SK-N-SH (cell line): Measurements from ENCODE around the gene IKZF2. TPM values are rescaled to one million over a fixed set of nuclear protein-coding genes. Genes with fewer than 3 reads are reported as not detected.

ENCODE experiments used
- CTCF ChIA-PET: fragments of 300-600, 350-600 bp; formaldehyde crosslinking; extraction: SDS; loops from one replicate; lab custom pipeline; 2021; lab: Yijun Ruan, JAX
- POLR2A ChIA-PET: fragments of 350-600 bp; sonication (Branson Sonifier 250); formaldehyde crosslinking; extraction: SDS; loops from one replicate; lab custom pipeline; 2020; ENCODE audit warnings: antibody characterized with exemption, inconsistent platforms; lab: Yijun Ruan, JAX
- DNase-seq: peaks from one replicate; pipeline ENCODE4 v3.0.0; 2012
- H2AFZ ChIP-seq: fragments of 200-600 bp; sonication (generic); 2 replicates; pipeline ENCODE4 v1.8.1; 2016; ENCODE audit warnings: antibody characterized with exemption, mild to moderate bottlenecking, low read depth
- H3F3A ChIP-seq: fragments of 200-600 bp; sonication (generic); replicated peaks from 2 replicates; pipeline ENCODE3; 2016; ENCODE audit warnings: antibody characterized with exemption, mild to moderate bottlenecking; ENCODE audit not compliant: insufficient read depth
- H3K27ac ChIP-seq, 2 experiments: fragments of 200-500 bp in 1 of 2; fragments of 200-600 bp in 1 of 2; sonication (Bioruptor generic) in 1 of 2; sonication (generic), shearing (Covaris generic) in 1 of 2; 2 replicates each; pipeline versions ENCODE4 v1.5.1 to v1.6.1; 2014 to 2016; ENCODE audit warnings: low read depth in 2 of 2, inconsistent platforms in 1 of 2, low read length in 1 of 2, mild to moderate bottlenecking in 1 of 2, mixed read lengths in 1 of 2
- H3K27me3 ChIP-seq: fragments of 200-600 bp; sonication (generic), shearing (Covaris generic); 2 replicates; pipeline ENCODE4 v1.6.1; 2016; ENCODE audit warnings: mixed run types; ENCODE audit not compliant: insufficient read depth
- H3K36me3 ChIP-seq, 2 experiments: fragments of 200-500 bp in 1 of 2; fragments of 200-600 bp in 1 of 2; sonication (Bioruptor generic) in 1 of 2; sonication (generic) in 1 of 2; replicated peaks in 1 of 2; 2 replicates each; pipeline versions ENCODE3 to v1.5.1; 2014 to 2016; ENCODE audit warnings: low read length in 1 of 2, mild to moderate bottlenecking in 1 of 2; ENCODE audit not compliant: insufficient read depth in 2 of 2, control insufficient read depth in 1 of 2
- H3K4me1 ChIP-seq, 2 experiments: fragments of 200-500 bp in 1 of 2; fragments of 200-600 bp in 1 of 2; sonication (Bioruptor generic) in 1 of 2; sonication (generic), shearing (Covaris generic) in 1 of 2; 2 replicates each; pipeline versions ENCODE4 v1.5.1 to v1.6.1; 2014 to 2016; ENCODE audit warnings: low read depth in 1 of 2, low read length in 1 of 2, mixed run types in 1 of 2; ENCODE audit not compliant: insufficient read depth in 2 of 2, control insufficient read depth in 1 of 2
- H3K4me2 ChIP-seq: fragments of 200-600 bp; sonication (generic), shearing (Covaris generic); 2 replicates; pipeline ENCODE4 v1.6.1; 2017; ENCODE audit warnings: mixed run types
- H3K4me3 ChIP-seq, 2 experiments: fragments of 200-500 bp in 1 of 2; fragments of 200-600 bp in 1 of 2; sonication (Bioruptor generic) in 1 of 2; sonication (generic), shearing (Covaris generic) in 1 of 2; 2 replicates each; pipeline versions ENCODE4 v1.5.1 to v1.8.1; 2014 to 2016; ENCODE audit warnings: low read depth in 2 of 2, inconsistent platforms in 1 of 2, low read length in 1 of 2, mild to moderate bottlenecking in 1 of 2, mixed read lengths in 1 of 2, moderate library complexity in 1 of 2
- H3K79me2 ChIP-seq: fragments of 200-600 bp; sonication (generic); 2 replicates; pipeline ENCODE4 v1.8.1; 2017; ENCODE audit warnings: mild to moderate bottlenecking; ENCODE audit not compliant: insufficient read depth
- H3K9ac ChIP-seq: fragments of 200-600 bp; sonication (generic); 2 replicates; pipeline ENCODE4 v1.6.1; 2017; ENCODE audit warnings: mixed run types
- H3K9me2 ChIP-seq: fragments of 200-600 bp; sonication (generic); 2 replicates; pipeline ENCODE4 v1.6.1; 2017; ENCODE audit warnings: mixed run types
- H3K9me3 ChIP-seq: fragments of 200-600 bp; sonication (generic); 2 replicates; pipeline ENCODE4 v1.6.1; 2017; ENCODE audit warnings: mixed run types, mild to moderate bottlenecking, moderate library complexity
- H4K20me1 ChIP-seq: fragments of 200-600 bp; sonication (generic); 2 replicates; pipeline ENCODE4 v1.6.1; 2017; ENCODE audit warnings: mild to moderate bottlenecking, mixed run types; ENCODE audit not compliant: insufficient read depth
- FOXJ3 ChIP-seq: sonication (generic); formaldehyde crosslinking; IDR thresholded peaks from 2 replicates; pipeline ENCODE4 v1.5.1; 2020; ENCODE audit warnings: mild to moderate bottlenecking, missing genetic modification reagents
- GABPA ChIP-seq: IDR thresholded peaks from 2 replicates; pipeline ENCODE4 v1.4.0; 2012; ENCODE audit warnings: low read depth, mild to moderate bottlenecking
- JUND ChIP-seq: IDR thresholded peaks from 2 replicates; pipeline ENCODE4 v1.4.0; 2012
- MXI1 ChIP-seq: IDR thresholded peaks from 2 replicates; pipeline ENCODE4 v1.6.1; 2012; ENCODE audit warnings: mild to moderate bottlenecking, low read depth, low read length, improper control_type of control experiment
- NFIC ChIP-seq: IDR thresholded peaks from 2 replicates; pipeline ENCODE4 v1.4.0; 2012; ENCODE audit warnings: borderline replicate concordance
- POLR2AphosphoS5 ChIP-seq: IDR thresholded peaks from 2 replicates; pipeline ENCODE4 v1.6.1; 2012; ENCODE audit warnings: low read depth, low read length
- RAD21 ChIP-seq: IDR thresholded peaks from 2 replicates; pipeline ENCODE4 v1.6.1; 2012; ENCODE audit warnings: mild to moderate bottlenecking, low read length
- RCOR1 ChIP-seq: fragments of 150-350 bp; IDR thresholded peaks from 2 replicates; pipeline ENCODE4 v1.6.1; 2017; ENCODE audit warnings: antibody characterized with exemption, low read length
- SIN3A ChIP-seq: IDR thresholded peaks from 2 replicates; pipeline ENCODE4 v1.6.1; 2012; ENCODE audit warnings: low read depth, mild to moderate bottlenecking, low read length, moderate library complexity, borderline replicate concordance
- TAF1 ChIP-seq: IDR thresholded peaks from 2 replicates; pipeline ENCODE4 v1.6.1; 2012; ENCODE audit warnings: low read depth, mild to moderate bottlenecking, low read length, moderate library complexity, borderline replicate concordance
- TCF12 ChIP-seq: IDR thresholded peaks from 2 replicates; pipeline ENCODE4 v1.4.0; 2012
- TEAD4 ChIP-seq: IDR thresholded peaks from 2 replicates; pipeline ENCODE4 v1.4.0; 2012; ENCODE audit warnings: mild to moderate bottlenecking, borderline replicate concordance; ENCODE audit not compliant: insufficient read depth
- YY1 ChIP-seq: IDR thresholded peaks from 2 replicates; pipeline ENCODE4 v1.4.0; 2012; ENCODE audit warnings: low read depth, mild to moderate bottlenecking
- WGBS: methylation state at CpG from one replicate; pipeline ENCODE4 v1.1.6; 2017; ENCODE audit warnings: low lambda C conversion rate; 5-methylcytosine and 5-hydroxymethylcytosine counted together
- polyA plus RNA-seq, 3 experiments: library from polyadenylated mRNA; depleted of rRNA; stranded (reverse); fragments of >200 nt; gene quantifications; 2 replicates each; pipeline ENCODE4 v1.2.3, GENCODE V29; 2012
- TF ChIP-seq, protein P1 (sequence below): fragments of 150-350 bp; IDR thresholded peaks from 2 replicates; pipeline ENCODE4 v1.6.1; 2017; ENCODE audit warnings: antibody characterized with exemption, low read length, low read depth, borderline replicate concordance
- TF ChIP-seq, protein P2 (sequence below): IDR thresholded peaks from 2 replicates; pipeline ENCODE4 v1.6.1; 2012; ENCODE audit warnings: mild to moderate bottlenecking, low read depth, low read length, moderate library complexity
- TF ChIP-seq, protein P3 (sequence below): IDR thresholded peaks from 2 replicates; pipeline ENCODE4; 2012
- TF ChIP-seq, protein P4 (sequence below): IDR thresholded peaks from 2 replicates; pipeline ENCODE4 v1.4.0; 2012; ENCODE audit warnings: low read depth
- TF ChIP-seq, protein P5 (sequence below): fragments of 150-350 bp; IDR thresholded peaks from 2 replicates; pipeline ENCODE4 v1.6.1; 2016; ENCODE audit warnings: mild to moderate bottlenecking, low read depth, low read length
- TF ChIP-seq, protein P6 (sequence below): fragments of 200-600 bp; sonication (generic); IDR thresholded peaks from 2 replicates; pipeline ENCODE4 v1.6.1; 2017; ENCODE audit warnings: antibody characterized with exemption, mild to moderate bottlenecking, moderate library complexity

The IKZF2 gene
- polyA plus RNA-seq, 1 of the 3 experiments (the other 2 are of a cell fraction), result 1.3 TPM

DNA sequence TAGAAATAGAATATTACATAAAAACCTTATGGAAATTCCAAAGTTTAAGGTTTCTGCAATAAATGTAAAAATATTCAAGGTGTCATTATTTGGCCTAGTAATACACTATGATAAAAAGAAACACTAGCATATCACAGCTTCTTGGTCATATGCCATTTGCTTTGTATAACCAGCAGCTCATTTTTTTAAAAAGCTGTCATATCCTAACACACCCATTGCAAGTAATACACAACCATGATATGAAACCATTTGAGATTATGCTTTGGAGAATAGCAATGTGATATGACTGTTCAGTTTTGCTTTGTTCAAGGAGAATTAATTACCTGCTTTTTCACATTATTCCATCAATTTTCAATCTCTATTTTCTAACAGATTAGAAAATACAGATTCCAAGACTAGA is 149.0 kb downstream of the IKZF2 start (continued):
- TF ChIP-seq, protein P1, sequence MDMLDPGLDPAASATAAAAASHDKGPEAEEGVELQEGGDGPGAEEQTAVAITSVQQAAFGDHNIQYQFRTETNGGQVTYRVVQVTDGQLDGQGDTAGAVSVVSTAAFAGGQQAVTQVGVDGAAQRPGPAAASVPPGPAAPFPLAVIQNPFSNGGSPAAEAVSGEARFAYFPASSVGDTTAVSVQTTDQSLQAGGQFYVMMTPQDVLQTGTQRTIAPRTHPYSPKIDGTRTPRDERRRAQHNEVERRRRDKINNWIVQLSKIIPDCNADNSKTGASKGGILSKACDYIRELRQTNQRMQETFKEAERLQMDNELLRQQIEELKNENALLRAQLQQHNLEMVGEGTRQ, result no peak
- TF ChIP-seq TEAD4 (no peak), TCF12 (no peak), GABPA (no peak), RCOR1 (no peak), FOXJ3 (no peak)
- TF ChIP-seq, protein P2, sequence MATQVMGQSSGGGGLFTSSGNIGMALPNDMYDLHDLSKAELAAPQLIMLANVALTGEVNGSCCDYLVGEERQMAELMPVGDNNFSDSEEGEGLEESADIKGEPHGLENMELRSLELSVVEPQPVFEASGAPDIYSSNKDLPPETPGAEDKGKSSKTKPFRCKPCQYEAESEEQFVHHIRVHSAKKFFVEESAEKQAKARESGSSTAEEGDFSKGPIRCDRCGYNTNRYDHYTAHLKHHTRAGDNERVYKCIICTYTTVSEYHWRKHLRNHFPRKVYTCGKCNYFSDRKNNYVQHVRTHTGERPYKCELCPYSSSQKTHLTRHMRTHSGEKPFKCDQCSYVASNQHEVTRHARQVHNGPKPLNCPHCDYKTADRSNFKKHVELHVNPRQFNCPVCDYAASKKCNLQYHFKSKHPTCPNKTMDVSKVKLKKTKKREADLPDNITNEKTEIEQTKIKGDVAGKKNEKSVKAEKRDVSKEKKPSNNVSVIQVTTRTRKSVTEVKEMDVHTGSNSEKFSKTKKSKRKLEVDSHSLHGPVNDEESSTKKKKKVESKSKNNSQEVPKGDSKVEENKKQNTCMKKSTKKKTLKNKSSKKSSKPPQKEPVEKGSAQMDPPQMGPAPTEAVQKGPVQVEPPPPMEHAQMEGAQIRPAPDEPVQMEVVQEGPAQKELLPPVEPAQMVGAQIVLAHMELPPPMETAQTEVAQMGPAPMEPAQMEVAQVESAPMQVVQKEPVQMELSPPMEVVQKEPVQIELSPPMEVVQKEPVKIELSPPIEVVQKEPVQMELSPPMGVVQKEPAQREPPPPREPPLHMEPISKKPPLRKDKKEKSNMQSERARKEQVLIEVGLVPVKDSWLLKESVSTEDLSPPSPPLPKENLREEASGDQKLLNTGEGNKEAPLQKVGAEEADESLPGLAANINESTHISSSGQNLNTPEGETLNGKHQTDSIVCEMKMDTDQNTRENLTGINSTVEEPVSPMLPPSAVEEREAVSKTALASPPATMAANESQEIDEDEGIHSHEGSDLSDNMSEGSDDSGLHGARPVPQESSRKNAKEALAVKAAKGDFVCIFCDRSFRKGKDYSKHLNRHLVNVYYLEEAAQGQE, result no peak
- TF ChIP-seq, protein P3, sequence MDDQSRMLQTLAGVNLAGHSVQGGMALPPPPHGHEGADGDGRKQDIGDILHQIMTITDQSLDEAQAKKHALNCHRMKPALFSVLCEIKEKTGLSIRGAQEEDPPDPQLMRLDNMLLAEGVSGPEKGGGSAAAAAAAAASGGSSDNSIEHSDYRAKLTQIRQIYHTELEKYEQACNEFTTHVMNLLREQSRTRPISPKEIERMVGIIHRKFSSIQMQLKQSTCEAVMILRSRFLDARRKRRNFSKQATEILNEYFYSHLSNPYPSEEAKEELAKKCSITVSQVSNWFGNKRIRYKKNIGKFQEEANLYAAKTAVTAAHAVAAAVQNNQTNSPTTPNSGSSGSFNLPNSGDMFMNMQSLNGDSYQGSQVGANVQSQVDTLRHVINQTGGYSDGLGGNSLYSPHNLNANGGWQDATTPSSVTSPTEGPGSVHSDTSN, result no peak
- TF ChIP-seq, all 33 proteins: peak for 0

DNA sequence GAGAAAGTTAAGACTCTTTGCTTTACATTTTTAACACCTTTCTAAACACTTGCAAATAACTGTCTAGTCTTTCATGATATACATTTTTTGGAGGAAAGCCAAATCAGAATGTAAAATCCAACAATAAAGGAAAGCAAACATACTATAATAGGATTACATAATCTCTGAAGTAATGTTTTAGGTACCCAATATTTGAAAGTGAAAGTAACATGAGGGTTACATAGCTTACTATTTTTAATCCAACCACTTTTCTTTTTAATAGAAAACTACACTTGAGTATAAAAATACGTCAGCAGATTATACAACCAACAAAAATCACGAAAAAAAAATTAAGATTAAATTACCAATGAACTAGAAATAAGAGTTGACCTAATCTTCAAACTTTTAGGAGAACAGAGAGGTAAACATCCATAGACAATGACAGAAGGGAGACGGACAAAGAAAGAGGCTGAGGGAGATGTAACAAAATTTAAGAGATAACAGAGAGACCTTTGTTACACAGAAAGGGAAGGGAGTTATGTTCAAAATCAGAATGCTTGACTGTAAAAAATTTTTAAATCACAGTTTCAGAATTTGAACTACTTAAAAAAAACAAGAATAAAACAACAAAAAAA is 150.0 kb downstream of the IKZF2 start:
- CTCF ChIA-PET, result interaction anchor here (0.9 kb wide), 1 partner anchor 224 kb away, joined by 3 read pairs; no protein-coding TSS in a partner anchor
- Histone ChIP-seq H3K9ac (peak overlapping the region; percentile 7; the same call in 1 of the 2 replicates), H3K4me3 (no peak overlapping the region; a peak in 1 of 4 replicates), H3K36me3 (no peaks in the 10 kb centered on the region), H4K20me1 (no peaks in the 10 kb centered on the region), H3K4me2 (peak overlapping the region; percentile 11; the same call in 1 of the 2 replicates), H3F3A (no peaks in the 10 kb centered on the region), H3K27ac (no peak overlapping the region), H3K27me3 (no peaks in the 10 kb centered on the region), H3K4me1 (no peaks in the 10 kb centered on the region; a peak in 2 of 4 replicates), H3K9me3 (no peaks in the 10 kb centered on the region), H3K9me2 (no peaks in the 10 kb centered on the region), H2AFZ (no peak overlapping the region), H3K79me2 (no peaks in the 10 kb centered on the region)
- POLR2A ChIA-PET, result no interaction called here
- 52% methylated on average over 3 of the region's 3 CpGs for WGBS
- TF ChIP-seq RAD21 (no peak), FOXJ3 (no peak), POLR2AphosphoS5 (no peak), RCOR1 (no peak), TEAD4 (no peak), SIN3A (no peak), YY1 (no peak), MXI1 (no peak), NFIC (no peak), TAF1 (no peak), JUND (no peak)
- TF ChIP-seq, protein P4, sequence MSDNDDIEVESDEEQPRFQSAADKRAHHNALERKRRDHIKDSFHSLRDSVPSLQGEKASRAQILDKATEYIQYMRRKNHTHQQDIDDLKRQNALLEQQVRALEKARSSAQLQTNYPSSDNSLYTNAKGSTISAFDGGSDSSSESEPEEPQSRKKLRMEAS, result no peak
- TF ChIP-seq, protein P5, sequence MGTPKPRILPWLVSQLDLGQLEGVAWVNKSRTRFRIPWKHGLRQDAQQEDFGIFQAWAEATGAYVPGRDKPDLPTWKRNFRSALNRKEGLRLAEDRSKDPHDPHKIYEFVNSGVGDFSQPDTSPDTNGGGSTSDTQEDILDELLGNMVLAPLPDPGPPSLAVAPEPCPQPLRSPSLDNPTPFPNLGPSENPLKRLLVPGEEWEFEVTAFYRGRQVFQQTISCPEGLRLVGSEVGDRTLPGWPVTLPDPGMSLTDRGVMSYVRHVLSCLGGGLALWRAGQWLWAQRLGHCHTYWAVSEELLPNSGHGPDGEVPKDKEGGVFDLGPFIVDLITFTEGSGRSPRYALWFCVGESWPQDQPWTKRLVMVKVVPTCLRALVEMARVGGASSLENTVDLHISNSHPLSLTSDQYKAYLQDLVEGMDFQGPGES, result no peak
- TF ChIP-seq, protein P6, sequence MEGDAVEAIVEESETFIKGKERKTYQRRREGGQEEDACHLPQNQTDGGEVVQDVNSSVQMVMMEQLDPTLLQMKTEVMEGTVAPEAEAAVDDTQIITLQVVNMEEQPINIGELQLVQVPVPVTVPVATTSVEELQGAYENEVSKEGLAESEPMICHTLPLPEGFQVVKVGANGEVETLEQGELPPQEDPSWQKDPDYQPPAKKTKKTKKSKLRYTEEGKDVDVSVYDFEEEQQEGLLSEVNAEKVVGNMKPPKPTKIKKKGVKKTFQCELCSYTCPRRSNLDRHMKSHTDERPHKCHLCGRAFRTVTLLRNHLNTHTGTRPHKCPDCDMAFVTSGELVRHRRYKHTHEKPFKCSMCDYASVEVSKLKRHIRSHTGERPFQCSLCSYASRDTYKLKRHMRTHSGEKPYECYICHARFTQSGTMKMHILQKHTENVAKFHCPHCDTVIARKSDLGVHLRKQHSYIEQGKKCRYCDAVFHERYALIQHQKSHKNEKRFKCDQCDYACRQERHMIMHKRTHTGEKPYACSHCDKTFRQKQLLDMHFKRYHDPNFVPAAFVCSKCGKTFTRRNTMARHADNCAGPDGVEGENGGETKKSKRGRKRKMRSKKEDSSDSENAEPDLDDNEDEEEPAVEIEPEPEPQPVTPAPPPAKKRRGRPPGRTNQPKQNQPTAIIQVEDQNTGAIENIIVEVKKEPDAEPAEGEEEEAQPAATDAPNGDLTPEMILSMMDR, result no peak
- DNase-seq, result no peak
